ENCODE data around the gene MRC1. TPM values are rescaled to one million over a fixed set of nuclear protein-coding genes. Genes with fewer than 3 reads are reported as not detected.

The MRC1 gene
- polyA plus RNA-seq, 1 donor (not counting 4 experiments of a cell fraction or from before 2014, with no cell fraction given): 0.01 TPM

DNA sequence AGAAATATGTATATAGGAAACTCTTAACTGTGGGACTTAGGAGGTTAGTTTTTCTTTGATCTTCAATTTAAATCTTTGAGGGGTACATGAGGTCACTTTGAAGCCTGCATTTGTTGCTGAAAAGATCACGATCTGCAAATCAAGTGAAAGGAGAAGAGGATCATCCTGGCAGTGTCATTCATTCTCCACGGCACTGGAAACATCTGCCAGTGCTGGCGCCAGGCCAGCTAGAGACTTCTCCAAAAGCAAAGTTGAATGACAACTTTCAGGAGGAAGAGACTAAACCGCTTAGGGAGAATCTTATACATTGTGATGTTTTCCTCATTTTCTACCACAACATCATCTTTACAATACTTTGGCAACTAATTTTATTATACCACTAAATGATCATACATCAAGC lies 42.5 kb downstream of the MRC1 start:
- peak; percentile 53 for FAIRE-seq
- H3K79me2 ChIP-seq (ENCODE audit: control insufficient read depth, insufficient read depth, low read length): no peaks in the 10 kb centered on the region

DNA sequence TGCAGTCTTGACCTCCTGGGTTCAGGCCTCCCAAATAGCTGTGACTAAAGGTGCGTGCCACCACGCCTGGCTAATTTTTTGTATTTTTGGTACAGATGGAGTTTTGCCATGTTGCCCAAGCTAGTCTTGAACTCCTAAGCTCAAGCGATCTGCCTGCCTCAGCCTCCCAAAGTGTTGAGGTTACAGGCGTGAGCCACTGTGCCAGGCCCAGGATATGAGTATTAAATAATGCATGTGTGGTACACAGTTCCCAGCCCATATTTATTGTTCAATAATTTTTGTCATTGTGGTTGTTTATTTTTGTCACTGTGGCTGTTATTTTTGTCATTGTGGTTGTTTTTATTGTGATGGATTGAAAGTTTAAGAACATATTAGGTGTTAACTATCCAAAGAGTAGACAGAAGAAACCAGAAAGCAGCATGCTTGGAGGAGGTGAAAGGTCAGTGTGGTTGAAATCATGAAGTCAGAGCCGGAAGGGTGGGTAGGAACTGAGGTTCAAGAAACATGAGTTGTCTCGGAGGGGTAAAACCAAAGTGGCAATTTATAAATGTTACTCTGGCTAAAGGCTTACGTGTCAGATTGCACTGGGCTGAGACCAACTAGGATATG lies 45.0 kb downstream of the MRC1 start:
- dilution Hi-C loops (cut with MboI; ENCODE audit: extremely low pct_ligation_motif_present, low sequenced_read_pairs): no loop called here
- no peaks in the 10 kb centered on the region for H3K27me3 ChIP-seq (ENCODE audit: control insufficient read depth, extremely low read depth, insufficient read depth, low read length)

More for the DNA sequence above, 42.5 kb downstream of the MRC1 start:
- no peaks in the 10 kb centered on the region for H4K20me1 ChIP-seq (ENCODE audit: control insufficient read depth, extremely low read depth, insufficient read depth, low read length)
- H3K27ac ChIP-seq (ENCODE audit: control insufficient read depth, insufficient read depth, low read length): no peak overlapping the region
- H3K9me1 ChIP-seq (ENCODE audit: control insufficient read depth, extremely low read depth, insufficient read depth, low read length): no peaks in the 10 kb centered on the region
- H3K4me2 ChIP-seq (ENCODE audit: control insufficient read depth, extremely low read depth, insufficient read depth, low read depth, low read length): no peak overlapping the region
- no peaks in the 10 kb centered on the region for H3K36me3 ChIP-seq (ENCODE audit: control insufficient read depth in 2 of 2, extremely low read depth in 1 of 2, insufficient read depth in 2 of 2, low read length in 2 of 2)
- DNase-seq (ENCODE audit: low read depth, low spot score): no peak
- H3K4me3 ChIP-seq (ENCODE audit: control insufficient read depth in 2 of 3, extremely low read depth in 1 of 3, insufficient read depth in 2 of 3, low read depth in 1 of 3, low read length in 3 of 3): no peak overlapping the region
- no peaks in the 10 kb centered on the region for H3K27me3 ChIP-seq (ENCODE audit: control insufficient read depth, extremely low read depth, insufficient read depth, low read length)
- no peaks in the 10 kb centered on the region for H3K4me1 ChIP-seq (ENCODE audit: control insufficient read depth, extremely low read depth, insufficient read depth, low read length)
- H3K9ac ChIP-seq (ENCODE audit: control insufficient read depth, extremely low read depth, insufficient read depth, low read length): no peak overlapping the region
- no peak overlapping the region for H2AFZ ChIP-seq (ENCODE audit: control insufficient read depth, low read length)
- dilution Hi-C loops (cut with MboI; ENCODE audit: extremely low pct_ligation_motif_present, low sequenced_read_pairs): no loop called here
- H3K9me3 ChIP-seq (ENCODE audit: control insufficient read depth, low read depth, low read length): no peaks in the 10 kb centered on the region
- TF ChIP-seq EZH2 (IDR thresholded peaks at IDR 0.05; ENCODE audit: low read length): no peak
- TF ChIP-seq, protein P1, sequence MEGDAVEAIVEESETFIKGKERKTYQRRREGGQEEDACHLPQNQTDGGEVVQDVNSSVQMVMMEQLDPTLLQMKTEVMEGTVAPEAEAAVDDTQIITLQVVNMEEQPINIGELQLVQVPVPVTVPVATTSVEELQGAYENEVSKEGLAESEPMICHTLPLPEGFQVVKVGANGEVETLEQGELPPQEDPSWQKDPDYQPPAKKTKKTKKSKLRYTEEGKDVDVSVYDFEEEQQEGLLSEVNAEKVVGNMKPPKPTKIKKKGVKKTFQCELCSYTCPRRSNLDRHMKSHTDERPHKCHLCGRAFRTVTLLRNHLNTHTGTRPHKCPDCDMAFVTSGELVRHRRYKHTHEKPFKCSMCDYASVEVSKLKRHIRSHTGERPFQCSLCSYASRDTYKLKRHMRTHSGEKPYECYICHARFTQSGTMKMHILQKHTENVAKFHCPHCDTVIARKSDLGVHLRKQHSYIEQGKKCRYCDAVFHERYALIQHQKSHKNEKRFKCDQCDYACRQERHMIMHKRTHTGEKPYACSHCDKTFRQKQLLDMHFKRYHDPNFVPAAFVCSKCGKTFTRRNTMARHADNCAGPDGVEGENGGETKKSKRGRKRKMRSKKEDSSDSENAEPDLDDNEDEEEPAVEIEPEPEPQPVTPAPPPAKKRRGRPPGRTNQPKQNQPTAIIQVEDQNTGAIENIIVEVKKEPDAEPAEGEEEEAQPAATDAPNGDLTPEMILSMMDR (optimal IDR thresholded peaks at IDR 0.05 in 1 of 3, IDR thresholded peaks at IDR 0.05 in 1 of 3, conservative IDR thresholded peaks at IDR 0.05 in 1 of 3; ENCODE audit: extremely low read depth in 1 of 3, insufficient read depth in 2 of 3, low read length in 3 of 3): no peak

More for the DNA sequence above, 45.0 kb downstream of the MRC1 start:
- H3K36me3 ChIP-seq (ENCODE audit: control insufficient read depth in 2 of 2, extremely low read depth in 1 of 2, insufficient read depth in 2 of 2, low read length in 2 of 2): no peaks in the 10 kb centered on the region
- H4K20me1 ChIP-seq (ENCODE audit: control insufficient read depth, extremely low read depth, insufficient read depth, low read length): no peaks in the 10 kb centered on the region
- no peak for TF ChIP-seq EZH2 (IDR thresholded peaks at IDR 0.05; ENCODE audit: low read length)
- TF ChIP-seq, protein P1 (optimal IDR thresholded peaks at IDR 0.05 in 1 of 3, IDR thresholded peaks at IDR 0.05 in 1 of 3, conservative IDR thresholded peaks at IDR 0.05 in 1 of 3; ENCODE audit: extremely low read depth in 1 of 3, insufficient read depth in 2 of 3, low read length in 3 of 3): no peak
- H3K9ac ChIP-seq (ENCODE audit: control insufficient read depth, extremely low read depth, insufficient read depth, low read length): no peak overlapping the region
- FAIRE-seq (no peak), DNase-seq (ENCODE audit: low read depth, low spot score) (no peak)
- H3K4me2 ChIP-seq (ENCODE audit: control insufficient read depth, extremely low read depth, insufficient read depth, low read depth, low read length): no peak overlapping the region
- H3K27ac ChIP-seq (ENCODE audit: control insufficient read depth, insufficient read depth, low read length): no peak overlapping the region
- H3K4me1 ChIP-seq (ENCODE audit: control insufficient read depth, extremely low read depth, insufficient read depth, low read length): no peaks in the 10 kb centered on the region
- H3K9me3 ChIP-seq (ENCODE audit: control insufficient read depth, low read depth, low read length): no peaks in the 10 kb centered on the region
- H3K9me1 ChIP-seq (ENCODE audit: control insufficient read depth, extremely low read depth, insufficient read depth, low read length): no peaks in the 10 kb centered on the region
- H3K79me2 ChIP-seq (ENCODE audit: control insufficient read depth, insufficient read depth, low read length): no peaks in the 10 kb centered on the region
- no peak overlapping the region for H2AFZ ChIP-seq (ENCODE audit: control insufficient read depth, low read length)
- no peak overlapping the region for H3K4me3 ChIP-seq (ENCODE audit: control insufficient read depth in 2 of 3, extremely low read depth in 1 of 3, insufficient read depth in 2 of 3, low read depth in 1 of 3, low read length in 3 of 3)
